ENCODE measurements around the gene JPH3.

JPH3 gene

DNA sequence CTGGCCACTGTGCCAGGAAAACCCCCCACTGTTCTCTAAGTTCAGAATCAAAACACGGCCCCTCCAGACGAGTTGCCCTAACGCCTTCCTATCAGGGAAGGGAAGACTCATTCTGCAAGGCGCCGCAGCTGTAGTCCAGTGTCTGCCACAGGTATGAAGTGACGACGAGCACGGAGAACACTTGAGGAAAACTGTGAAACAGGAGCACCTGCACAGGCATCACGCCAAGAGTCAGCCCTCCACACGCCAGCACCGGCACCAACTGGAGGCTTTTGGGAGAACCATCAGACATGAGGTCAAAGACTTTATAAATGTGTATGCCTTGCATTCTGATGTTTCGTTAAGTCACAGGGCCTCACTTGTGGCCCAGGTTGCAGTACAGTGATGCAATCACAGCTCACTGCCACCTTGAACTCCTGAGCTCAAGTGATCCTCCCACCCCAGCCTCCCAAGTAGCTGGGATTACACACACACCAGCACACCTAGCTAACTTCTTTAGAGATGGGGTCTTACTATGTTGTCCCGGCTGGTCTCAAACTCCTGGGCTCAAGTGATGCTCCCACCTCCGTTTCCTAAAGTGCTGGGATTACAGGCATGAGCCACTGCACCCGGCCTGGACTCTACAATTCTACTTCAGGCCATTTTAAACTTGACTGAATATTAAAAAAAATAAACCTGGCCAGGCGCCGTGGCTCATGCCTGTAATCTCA lies 140.6 kb downstream of the JPH3 start:
- TF ChIP-seq EZH2phosphoT487 (IDR thresholded peaks at IDR 0.05; ENCODE audit: borderline replicate concordance, low read length), result no peak
- TF ChIP-seq, protein P1, sequence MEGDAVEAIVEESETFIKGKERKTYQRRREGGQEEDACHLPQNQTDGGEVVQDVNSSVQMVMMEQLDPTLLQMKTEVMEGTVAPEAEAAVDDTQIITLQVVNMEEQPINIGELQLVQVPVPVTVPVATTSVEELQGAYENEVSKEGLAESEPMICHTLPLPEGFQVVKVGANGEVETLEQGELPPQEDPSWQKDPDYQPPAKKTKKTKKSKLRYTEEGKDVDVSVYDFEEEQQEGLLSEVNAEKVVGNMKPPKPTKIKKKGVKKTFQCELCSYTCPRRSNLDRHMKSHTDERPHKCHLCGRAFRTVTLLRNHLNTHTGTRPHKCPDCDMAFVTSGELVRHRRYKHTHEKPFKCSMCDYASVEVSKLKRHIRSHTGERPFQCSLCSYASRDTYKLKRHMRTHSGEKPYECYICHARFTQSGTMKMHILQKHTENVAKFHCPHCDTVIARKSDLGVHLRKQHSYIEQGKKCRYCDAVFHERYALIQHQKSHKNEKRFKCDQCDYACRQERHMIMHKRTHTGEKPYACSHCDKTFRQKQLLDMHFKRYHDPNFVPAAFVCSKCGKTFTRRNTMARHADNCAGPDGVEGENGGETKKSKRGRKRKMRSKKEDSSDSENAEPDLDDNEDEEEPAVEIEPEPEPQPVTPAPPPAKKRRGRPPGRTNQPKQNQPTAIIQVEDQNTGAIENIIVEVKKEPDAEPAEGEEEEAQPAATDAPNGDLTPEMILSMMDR (IDR thresholded peaks at IDR 0.05; ENCODE audit: low read depth, low read length, poor library complexity, severe bottlenecking), result no peak
- H3K27ac ChIP-seq (ENCODE audit: low read depth, low read length), result no peak overlapping the region
- H3F3A ChIP-seq (ENCODE audit: control insufficient read depth, insufficient read depth), result no peaks in the 10 kb centered on the region
- H3K4me2 ChIP-seq (ENCODE audit: low read length), result no peak overlapping the region
- H3K36me3 ChIP-seq (ENCODE audit: control insufficient read depth, low read length), result peaks cover 82% of the 10 kb centered on the region
- H3K4me3 ChIP-seq (ENCODE audit: low read length), result no peak overlapping the region
- H3K4me1 ChIP-seq (ENCODE audit: control insufficient read depth, low read length), result no peaks in the 10 kb centered on the region
- no peaks in the 10 kb centered on the region for H4K20me1 ChIP-seq (ENCODE audit: control insufficient read depth, insufficient read depth, low read depth, low read length)
- H3K79me2 ChIP-seq (ENCODE audit: control insufficient read depth, low read length), result peaks cover 89% of the 10 kb centered on the region
- H3K9me3 ChIP-seq (ENCODE audit: control insufficient read depth, insufficient read depth, low read length), result no peaks in the 10 kb centered on the region
- H3K9me2 ChIP-seq (replicated peaks; ENCODE audit: control insufficient read depth, low read length), result no peaks in the 10 kb centered on the region
- no peaks in the 10 kb centered on the region for H3K27me3 ChIP-seq (ENCODE audit: control insufficient read depth, low read length)

DNA sequence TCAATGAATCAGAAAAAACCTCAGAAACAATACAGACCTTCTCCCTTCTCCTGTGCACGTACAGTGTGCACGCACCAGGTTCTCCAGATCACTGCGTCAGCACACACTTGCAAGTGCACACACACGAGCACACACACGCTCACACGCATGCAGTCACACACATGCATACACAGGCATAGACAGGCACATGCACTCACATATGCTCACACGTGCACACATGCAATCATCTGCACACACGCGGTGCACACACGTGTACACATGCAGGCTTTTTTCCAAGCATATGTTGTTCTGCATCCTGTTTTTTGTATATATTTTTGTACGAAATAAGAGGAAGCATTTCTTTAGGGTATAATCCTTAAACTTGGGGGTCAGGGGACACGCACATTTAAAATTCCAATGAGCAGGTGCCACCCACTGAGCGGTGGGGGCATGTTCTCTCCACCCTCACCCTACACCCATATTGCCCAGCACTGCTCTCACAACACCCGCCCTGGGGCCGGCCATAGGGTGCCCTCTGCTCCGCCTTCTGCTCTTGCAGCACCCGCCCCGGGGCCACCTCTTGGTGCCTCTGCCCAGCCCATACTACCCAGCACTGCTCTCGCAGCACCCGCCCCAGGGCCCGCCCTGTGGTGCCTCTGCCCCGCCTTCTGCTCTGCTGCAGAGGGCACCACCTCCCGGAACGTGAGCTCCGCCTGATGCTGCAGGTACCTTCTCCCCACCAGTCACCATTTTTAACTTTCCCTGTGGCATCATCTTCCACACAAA lies 142.6 kb downstream of the JPH3 start:
- Histone ChIP-seq H3K27me3 (ENCODE audit: control insufficient read depth, low read length) (no peaks in the 10 kb centered on the region), H3K4me2 (ENCODE audit: low read length) (no peak overlapping the region), H3K9me3 (ENCODE audit: control insufficient read depth, insufficient read depth, low read length) (no peaks in the 10 kb centered on the region), H3K36me3 (ENCODE audit: control insufficient read depth, low read length) (peaks cover 92% of the 10 kb centered on the region), H3K27ac (ENCODE audit: low read depth, low read length) (no peak overlapping the region), H3K79me2 (ENCODE audit: control insufficient read depth, low read length) (peaks cover 95% of the 10 kb centered on the region), H3K9me2 (replicated peaks; ENCODE audit: control insufficient read depth, low read length) (no peaks in the 10 kb centered on the region), H4K20me1 (ENCODE audit: control insufficient read depth, insufficient read depth, low read depth, low read length) (no peaks in the 10 kb centered on the region), H3K4me1 (ENCODE audit: control insufficient read depth, low read length) (no peaks in the 10 kb centered on the region), H3K4me3 (ENCODE audit: low read length) (no peak overlapping the region), H3F3A (ENCODE audit: control insufficient read depth, insufficient read depth) (no peaks in the 10 kb centered on the region)
- TF ChIP-seq, protein P1 (IDR thresholded peaks at IDR 0.05; ENCODE audit: low read depth, low read length, poor library complexity, severe bottlenecking), result no peak
- TF ChIP-seq EZH2phosphoT487 (IDR thresholded peaks at IDR 0.05; ENCODE audit: borderline replicate concordance, low read length), result no peak

DNA sequence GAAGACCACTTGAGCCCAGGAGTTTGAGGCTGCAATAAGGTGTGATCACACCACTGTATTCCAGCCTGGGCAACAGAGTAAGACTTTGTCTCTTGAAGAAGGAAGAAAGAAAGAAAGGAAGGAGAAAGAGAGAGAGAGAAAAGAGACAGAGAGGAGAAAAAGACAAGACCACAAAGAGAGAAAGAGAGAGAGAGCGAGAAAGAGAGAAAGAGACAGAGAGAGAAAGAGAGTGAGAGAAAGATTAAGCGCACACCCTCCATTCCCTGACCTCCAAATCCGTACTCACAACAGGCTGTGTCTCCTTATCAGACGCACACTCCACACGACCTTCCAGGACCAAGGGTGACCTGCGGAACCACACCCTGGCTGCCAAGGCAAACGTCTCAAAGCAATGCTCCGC lies 143.9 kb downstream of the JPH3 start:
- Histone ChIP-seq H3F3A (ENCODE audit: control insufficient read depth, insufficient read depth) (no peaks in the 10 kb centered on the region), H3K9me3 (ENCODE audit: control insufficient read depth, insufficient read depth, low read length) (no peaks in the 10 kb centered on the region), H3K4me1 (ENCODE audit: control insufficient read depth, low read length) (no peaks in the 10 kb centered on the region), H3K4me3 (ENCODE audit: low read length) (no peak overlapping the region), H3K9me2 (replicated peaks; ENCODE audit: control insufficient read depth, low read length) (no peaks in the 10 kb centered on the region), H3K27me3 (ENCODE audit: control insufficient read depth, low read length) (no peaks in the 10 kb centered on the region), H3K4me2 (ENCODE audit: low read length) (no peak overlapping the region), H3K36me3 (ENCODE audit: control insufficient read depth, low read length) (peaks cover 92% of the 10 kb centered on the region), H3K27ac (ENCODE audit: low read depth, low read length) (no peak overlapping the region), H3K79me2 (ENCODE audit: control insufficient read depth, low read length) (peaks cover 95% of the 10 kb centered on the region), H4K20me1 (ENCODE audit: control insufficient read depth, insufficient read depth, low read depth, low read length) (no peaks in the 10 kb centered on the region)
- TF ChIP-seq, protein P1 (IDR thresholded peaks at IDR 0.05; ENCODE audit: low read depth, low read length, poor library complexity, severe bottlenecking), result no peak
- no peak for TF ChIP-seq EZH2phosphoT487 (IDR thresholded peaks at IDR 0.05; ENCODE audit: borderline replicate concordance, low read length)

All from DOHH2 (cell line).